VCaP (cell line): ENCODE results near the gene NFU1.

ENCODE experiments used
- H3K27ac ChIP-seq: fragments of 450-650 bp; 2 replicates; pipeline ENCODE4 v1.5.1; 2017
- TF ChIP-seq, protein P1 (sequence below): fragments of 450-650 bp; conservative IDR thresholded peaks from 2 replicates; pipeline ENCODE4 v1.5.1; 2017; ENCODE audit warnings: mild to moderate bottlenecking, moderate library complexity

The NFU1 gene

DNA sequence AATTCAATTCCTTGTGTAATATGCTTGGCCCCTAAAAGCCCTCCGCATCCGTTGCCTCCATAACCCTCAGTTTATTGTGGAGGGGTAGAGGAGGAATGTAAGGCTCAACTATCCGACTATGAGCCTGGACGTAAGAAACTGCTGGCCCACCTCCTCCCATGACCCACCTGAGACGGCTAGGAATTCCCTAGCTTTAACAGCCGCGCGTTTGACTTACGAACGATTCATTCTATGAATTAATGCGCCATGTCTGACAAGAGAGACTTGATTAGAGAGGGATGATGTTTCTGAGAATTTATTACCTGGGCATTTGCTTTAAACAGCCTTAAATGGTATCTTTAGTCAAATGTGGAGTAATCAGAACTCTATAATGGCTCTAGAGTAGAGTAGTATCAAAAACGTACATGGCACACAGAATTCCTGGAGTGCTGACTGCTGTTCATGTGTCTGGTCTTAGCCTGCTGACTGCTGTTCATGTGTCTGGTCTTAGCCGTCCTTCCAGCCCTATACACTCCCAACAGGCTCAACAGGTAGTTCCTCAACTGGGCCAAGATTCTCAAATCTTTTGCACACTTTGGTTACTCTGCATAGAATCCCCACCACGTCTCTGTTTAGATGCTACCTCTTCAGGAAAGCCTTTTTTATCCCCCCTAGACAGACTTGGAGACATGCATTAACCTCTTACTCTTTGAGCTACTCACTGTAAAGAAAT lies 49.3 kb downstream of the NFU1 start:
- peak overlapping the region; percentile 92 for H3K27ac ChIP-seq
- TF ChIP-seq, protein P1, sequence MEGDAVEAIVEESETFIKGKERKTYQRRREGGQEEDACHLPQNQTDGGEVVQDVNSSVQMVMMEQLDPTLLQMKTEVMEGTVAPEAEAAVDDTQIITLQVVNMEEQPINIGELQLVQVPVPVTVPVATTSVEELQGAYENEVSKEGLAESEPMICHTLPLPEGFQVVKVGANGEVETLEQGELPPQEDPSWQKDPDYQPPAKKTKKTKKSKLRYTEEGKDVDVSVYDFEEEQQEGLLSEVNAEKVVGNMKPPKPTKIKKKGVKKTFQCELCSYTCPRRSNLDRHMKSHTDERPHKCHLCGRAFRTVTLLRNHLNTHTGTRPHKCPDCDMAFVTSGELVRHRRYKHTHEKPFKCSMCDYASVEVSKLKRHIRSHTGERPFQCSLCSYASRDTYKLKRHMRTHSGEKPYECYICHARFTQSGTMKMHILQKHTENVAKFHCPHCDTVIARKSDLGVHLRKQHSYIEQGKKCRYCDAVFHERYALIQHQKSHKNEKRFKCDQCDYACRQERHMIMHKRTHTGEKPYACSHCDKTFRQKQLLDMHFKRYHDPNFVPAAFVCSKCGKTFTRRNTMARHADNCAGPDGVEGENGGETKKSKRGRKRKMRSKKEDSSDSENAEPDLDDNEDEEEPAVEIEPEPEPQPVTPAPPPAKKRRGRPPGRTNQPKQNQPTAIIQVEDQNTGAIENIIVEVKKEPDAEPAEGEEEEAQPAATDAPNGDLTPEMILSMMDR, result no peak

DNA sequence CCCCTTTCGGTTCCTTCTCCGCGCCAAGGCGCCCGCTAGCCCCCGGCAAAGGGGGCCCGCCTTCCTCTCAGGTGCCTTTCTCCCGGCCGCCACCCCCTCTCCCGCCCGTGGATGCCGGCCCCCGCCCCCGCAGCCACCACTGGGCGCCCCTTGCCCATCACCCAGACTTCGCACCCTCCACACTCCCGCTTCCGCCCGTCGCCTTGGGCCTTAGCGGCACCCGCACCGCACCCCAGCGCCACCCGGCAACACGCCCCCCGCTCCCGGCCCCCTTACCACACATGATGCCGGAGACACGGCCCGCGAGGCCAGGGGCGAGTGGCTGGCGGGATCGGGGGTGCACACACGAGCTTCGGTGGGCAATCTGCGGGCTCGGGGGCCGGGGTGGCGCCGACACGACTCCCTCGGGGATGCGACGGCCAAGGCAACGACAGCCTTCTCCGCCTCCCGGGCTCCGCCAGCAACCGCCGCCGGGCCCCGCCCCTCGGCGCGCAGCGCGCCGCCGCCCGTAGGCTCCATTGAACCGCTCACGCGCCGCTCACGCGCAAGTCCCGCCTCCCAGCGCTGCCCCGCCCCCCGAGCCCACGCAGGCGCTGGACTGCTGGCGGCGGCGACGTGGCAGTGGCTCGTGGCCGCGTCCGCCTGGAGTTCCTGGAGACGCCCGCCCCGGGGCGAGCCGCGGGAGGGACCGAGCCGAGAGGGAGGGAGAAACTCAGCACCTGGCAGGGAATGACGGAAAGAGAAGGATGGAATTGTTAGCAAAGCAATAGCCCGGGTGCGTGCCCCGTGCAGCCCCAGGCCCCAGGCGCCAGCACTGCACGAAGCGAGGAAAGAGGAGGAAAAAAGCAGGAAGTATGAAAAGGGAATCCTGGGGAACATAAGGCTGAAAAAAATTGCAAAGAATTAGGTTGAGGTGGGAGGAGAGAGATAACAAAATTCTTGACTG lies 50.2 kb downstream of the NFU1 start, which contains the start of gene GFPT1:
Gene GFPT1 (minus strand): TSS at position 439 of the 946 bp plus-strand sequence. CDS start 156 bp downstream, at position 283.
- peak within 1 kb of the TSS; percentile 92 for H3K27ac ChIP-seq
- TF ChIP-seq, protein P1, result no peak

DNA sequence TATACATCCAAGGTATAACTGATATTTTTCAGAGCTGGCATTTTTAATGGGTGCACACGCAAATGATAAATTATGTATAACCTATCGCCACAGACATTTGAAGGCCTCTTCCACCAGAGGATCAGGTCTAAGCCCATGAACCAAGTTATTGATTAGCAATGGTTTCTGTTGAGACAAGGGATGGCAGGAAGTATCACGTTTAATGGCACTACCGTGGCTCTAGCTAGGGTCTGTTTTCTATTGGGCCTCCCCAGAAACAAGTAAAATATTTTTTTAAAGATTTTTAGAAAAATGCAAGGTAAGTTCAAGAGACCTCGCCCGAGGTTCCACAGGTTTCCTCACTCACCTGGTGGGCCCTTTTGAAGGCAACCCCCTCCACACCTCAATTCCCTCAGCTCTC lies 50.9 kb downstream of the NFU1 start:
- TF ChIP-seq, protein P1, result no peak
- peak overlapping the region; percentile 92 for H3K27ac ChIP-seq

DNA sequence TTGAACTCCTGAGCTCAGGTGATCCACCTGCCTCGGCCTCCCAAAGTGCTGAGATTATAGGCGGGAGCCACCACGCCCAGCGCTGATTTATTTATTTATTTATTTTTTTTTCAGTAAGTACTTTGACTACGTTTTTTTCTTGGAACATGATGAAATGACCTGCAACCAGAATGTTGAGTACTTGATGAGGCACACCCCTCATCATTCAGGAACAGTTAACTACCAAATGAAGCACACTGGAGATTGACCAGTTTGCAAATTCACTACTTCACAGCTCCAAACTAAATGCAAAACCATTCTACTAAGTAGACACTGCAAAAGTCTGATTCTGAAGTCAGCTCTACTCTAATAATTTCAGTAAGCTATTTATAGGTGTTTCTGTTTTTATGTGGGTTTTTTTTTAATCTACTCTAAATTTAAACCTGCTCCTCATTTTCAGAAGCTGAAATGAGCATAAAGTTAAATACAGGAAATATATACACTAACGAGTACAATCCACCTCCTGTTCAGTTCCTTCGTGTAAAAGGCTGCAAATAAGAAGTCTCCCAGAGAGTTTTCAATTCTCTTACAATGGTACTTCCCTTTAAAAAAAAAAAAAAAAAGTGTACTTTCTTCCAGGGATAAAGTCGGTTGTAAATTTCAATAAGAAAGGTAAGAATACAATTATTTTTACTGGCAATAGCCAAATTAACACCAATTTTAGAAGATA lies 51.6 kb downstream of the NFU1 start:
- TF ChIP-seq, protein P1, result no peak
- H3K27ac ChIP-seq, result peak overlapping the region; percentile 92

DNA sequence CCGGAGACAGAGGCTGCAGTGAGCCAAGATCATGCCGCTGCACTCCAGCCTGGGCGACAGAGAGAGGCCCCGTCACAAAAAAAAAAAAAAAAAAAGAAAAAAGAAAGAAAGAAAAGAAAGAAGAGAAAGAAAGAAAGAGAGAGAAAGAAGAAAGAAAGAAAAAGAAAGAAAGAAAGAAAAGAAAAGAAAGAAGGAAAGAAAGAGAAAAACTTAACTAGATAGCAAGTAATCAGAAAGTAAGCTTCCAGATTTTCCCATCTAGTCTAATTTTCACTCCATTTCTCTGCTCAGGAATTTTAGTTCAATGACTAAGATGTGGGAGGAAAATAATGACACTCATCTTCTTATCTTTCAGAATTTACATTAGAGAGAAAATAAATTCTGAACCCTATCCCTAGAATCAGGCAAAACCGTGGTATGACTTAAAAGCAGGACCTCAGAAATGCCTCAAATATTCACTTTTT lies 52.6 kb downstream of the NFU1 start:
- TF ChIP-seq, protein P1, result no peak
- H3K27ac ChIP-seq, result peak overlapping the region; percentile 92; the same call in 1 of the 2 replicates

DNA sequence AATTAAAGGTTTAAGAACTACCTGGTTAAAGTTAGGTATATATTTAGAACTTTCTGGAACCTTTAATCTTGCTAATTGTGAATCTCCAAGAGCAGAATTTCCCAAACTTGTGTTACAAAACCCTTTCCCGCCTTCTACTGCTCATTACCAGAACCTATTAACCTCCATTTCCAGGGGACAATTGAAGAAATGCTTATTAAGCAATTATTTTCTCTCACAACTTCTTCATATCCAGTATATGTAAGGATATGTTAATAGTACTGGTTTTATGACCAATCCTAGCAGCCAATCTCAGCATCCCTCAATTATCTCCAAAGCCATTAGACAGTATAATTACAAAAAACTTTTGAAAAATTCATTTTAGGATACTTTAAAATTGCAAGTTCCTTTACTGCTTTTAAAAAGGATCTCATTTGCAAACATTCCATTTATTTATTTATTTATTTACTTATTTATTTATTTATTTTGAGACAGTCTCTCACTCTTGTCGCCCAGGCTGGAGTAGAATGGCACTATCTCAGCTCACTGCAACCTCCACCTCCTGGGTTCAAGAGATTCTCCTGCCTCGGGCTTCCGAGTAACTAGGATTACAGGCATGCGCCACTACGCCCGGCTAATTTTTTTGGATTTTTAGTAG lies 53.9 kb downstream of the NFU1 start:
- TF ChIP-seq, protein P1, result no peak
- H3K27ac ChIP-seq, result no peak overlapping the region
